ENCODE measurements around the gene MMADHC. TPM values are rescaled to one million over a fixed set of nuclear protein-coding genes. Genes with fewer than 3 reads are reported as not detected.

MMADHC gene
- total and polyA plus RNA-seq, 9 of the 15 experiments (the other 6 are each of a cell fraction or from before 2014, with no cell fraction given), result 187 to 850 (median 271) TPM

DNA sequence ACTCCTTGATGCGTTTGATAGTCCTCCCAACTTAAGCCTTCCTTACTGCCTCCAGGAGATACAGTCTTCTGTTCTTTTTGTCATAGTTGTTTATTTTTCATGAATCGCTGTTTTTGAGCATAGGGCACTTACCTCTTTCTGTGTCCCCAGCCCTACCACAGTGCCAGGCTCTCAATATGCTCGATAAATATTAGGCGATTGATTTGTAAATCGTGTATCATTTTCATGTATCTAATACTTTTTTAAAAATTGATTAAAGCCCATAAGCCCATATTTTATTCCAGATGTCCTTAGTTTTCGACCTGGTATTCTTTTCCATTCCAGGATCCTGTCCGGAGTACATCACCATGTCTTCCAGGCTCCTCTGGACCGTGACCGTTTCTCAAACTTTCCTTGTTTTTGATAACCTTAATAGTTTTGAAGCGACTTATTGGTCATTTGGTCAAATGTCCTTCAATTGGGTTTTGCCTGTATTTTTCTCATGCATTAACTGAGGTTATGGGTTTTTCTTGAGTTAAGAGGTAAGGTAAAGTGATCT, 444 bp upstream of the MMADHC start (continued):
- TF ChIP-seq PRDM10 (IDR thresholded peaks at IDR 0.05; ENCODE audit: partially characterized antibody) (no peak), FOXJ2 (tag; IDR thresholded peaks at IDR 0.05) (peak; percentile 43; the same call in 1 of the 2 replicates), CTBP1 (IDR thresholded peaks at IDR 0.05; ENCODE audit: borderline replicate concordance) (0 out of 2 replicates have a peak, but pooled peaks have one; percentile 7), CXXC5 (CRISPR knock-in tag; IDR thresholded peaks at IDR 0.05) (no peak), ASH1L (IDR thresholded peaks at IDR 0.05; ENCODE audit: borderline replicate concordance, low read depth, partially characterized antibody) (no peak), PCBP1 (IDR thresholded peaks at IDR 0.05; ENCODE audit: low read depth, low read length, poor library complexity, severe bottlenecking) (no peak), ZSCAN29 (IDR thresholded peaks at IDR 0.05) (no peak), IRF2 (CRISPR knock-in tag; IDR thresholded peaks at IDR 0.05) (no peak), DPF2 (IDR thresholded peaks at IDR 0.05) (peak; percentile 48; the same call in 1 of the 2 replicates), PHF8 (IDR thresholded peaks at IDR 0.05; ENCODE audit: borderline replicate concordance, low read length) (no peak), ZNF780A (CRISPR knock-in tag; IDR thresholded peaks at IDR 0.05) (no peak)
- TF ChIP-seq, protein P1, sequence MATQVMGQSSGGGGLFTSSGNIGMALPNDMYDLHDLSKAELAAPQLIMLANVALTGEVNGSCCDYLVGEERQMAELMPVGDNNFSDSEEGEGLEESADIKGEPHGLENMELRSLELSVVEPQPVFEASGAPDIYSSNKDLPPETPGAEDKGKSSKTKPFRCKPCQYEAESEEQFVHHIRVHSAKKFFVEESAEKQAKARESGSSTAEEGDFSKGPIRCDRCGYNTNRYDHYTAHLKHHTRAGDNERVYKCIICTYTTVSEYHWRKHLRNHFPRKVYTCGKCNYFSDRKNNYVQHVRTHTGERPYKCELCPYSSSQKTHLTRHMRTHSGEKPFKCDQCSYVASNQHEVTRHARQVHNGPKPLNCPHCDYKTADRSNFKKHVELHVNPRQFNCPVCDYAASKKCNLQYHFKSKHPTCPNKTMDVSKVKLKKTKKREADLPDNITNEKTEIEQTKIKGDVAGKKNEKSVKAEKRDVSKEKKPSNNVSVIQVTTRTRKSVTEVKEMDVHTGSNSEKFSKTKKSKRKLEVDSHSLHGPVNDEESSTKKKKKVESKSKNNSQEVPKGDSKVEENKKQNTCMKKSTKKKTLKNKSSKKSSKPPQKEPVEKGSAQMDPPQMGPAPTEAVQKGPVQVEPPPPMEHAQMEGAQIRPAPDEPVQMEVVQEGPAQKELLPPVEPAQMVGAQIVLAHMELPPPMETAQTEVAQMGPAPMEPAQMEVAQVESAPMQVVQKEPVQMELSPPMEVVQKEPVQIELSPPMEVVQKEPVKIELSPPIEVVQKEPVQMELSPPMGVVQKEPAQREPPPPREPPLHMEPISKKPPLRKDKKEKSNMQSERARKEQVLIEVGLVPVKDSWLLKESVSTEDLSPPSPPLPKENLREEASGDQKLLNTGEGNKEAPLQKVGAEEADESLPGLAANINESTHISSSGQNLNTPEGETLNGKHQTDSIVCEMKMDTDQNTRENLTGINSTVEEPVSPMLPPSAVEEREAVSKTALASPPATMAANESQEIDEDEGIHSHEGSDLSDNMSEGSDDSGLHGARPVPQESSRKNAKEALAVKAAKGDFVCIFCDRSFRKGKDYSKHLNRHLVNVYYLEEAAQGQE (IDR thresholded peaks at IDR 0.05; ENCODE audit: borderline replicate concordance), result no peak
- TF ChIP-seq, protein P1 (CRISPR knock-in tag; IDR thresholded peaks at IDR 0.05; ENCODE audit: low read depth), result no peak
- TF ChIP-seq, protein P2, sequence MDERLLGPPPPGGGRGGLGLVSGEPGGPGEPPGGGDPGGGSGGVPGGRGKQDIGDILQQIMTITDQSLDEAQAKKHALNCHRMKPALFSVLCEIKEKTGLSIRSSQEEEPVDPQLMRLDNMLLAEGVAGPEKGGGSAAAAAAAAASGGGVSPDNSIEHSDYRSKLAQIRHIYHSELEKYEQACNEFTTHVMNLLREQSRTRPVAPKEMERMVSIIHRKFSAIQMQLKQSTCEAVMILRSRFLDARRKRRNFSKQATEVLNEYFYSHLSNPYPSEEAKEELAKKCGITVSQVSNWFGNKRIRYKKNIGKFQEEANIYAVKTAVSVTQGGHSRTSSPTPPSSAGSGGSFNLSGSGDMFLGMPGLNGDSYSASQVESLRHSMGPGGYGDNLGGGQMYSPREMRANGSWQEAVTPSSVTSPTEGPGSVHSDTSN (CRISPR knock-in tag; IDR thresholded peaks at IDR 0.05; ENCODE audit: low read depth), result no peak
- TF ChIP-seq, protein P2 (tag; conservative IDR thresholded peaks at IDR 0.05; ENCODE audit: low read depth), result 0 out of 2 replicates have a peak, but pooled peaks have one; percentile 2

Data from K562 (cell line).